ENCODE data around the gene UBE2L6. TPM values are rescaled to one million over a fixed set of nuclear protein-coding genes. Genes with fewer than 3 reads are reported as not detected.

The UBE2L6 gene
- total and polyA plus RNA-seq, 4 donors = 42.0 to 68.9 (median 45.0) TPM

GRCh38 chr11:57584341-57584740, 16.9 kb upstream of the UBE2L6 start:
- Histone ChIP-seq H3K4me1 (ENCODE audit: control insufficient read depth in 1 of 2, insufficient read depth in 2 of 2, low read length in 2 of 2) (no peaks in the 10 kb centered on the region), H3K27ac (ENCODE audit: low read depth in 1 of 2, low read length in 2 of 2) (no peak overlapping the region), H3K4me3 (ENCODE audit: low read length in 2 of 2) (no peak overlapping the region), H3K9me3 (ENCODE audit: control insufficient read depth, low read length) (no peaks in the 10 kb centered on the region), H3K36me3 (ENCODE audit: control insufficient read depth in 1 of 2, insufficient read depth in 2 of 2, low read length in 1 of 2) (no peaks in the 10 kb centered on the region), H3K27me3 (ENCODE audit: control insufficient read depth in 1 of 2, insufficient read depth in 2 of 2, low read length in 1 of 2) (no peaks in the 10 kb centered on the region)
- 82 to 84% methylated on average over 9 of the region's 9 CpGs for WGBS, 2 donors
- intact Hi-C loops (cut with DNase I) = no loop called here
- ATAC-seq (ENCODE audit: low FRiP score) (no peak), DNase-seq (no peak)

DNA sequence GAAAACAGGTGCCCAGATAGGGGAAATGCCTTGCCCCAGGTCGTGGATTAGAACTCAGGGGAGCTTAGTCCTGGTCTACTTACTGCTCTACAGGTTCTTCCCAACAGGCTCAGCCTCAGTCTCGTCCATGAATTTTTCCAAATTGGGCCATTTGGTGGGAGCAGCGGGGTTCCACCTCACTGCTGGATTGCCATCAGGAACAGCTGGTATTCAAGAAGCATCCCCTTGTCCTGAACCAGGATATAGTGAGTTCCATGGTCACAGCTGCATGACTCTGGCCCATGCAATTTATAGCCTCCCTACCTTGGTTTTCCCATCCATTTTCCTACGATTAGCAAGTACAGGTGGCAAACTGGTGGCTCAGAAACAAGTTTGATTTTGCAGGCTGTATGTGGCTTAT, 6.6 kb upstream of the UBE2L6 start:
- no peaks in the 10 kb centered on the region for H3K9me3 ChIP-seq (ENCODE audit: control insufficient read depth, low read length)
- WGBS, 2 donors = 42 to 49% methylated on average over 4 of the region's 4 CpGs
- no peaks in the 10 kb centered on the region for H3K27me3 ChIP-seq (ENCODE audit: control insufficient read depth in 1 of 2, insufficient read depth in 2 of 2, low read length in 1 of 2)
- no peak overlapping the region for H3K27ac ChIP-seq (ENCODE audit: low read depth in 1 of 2, low read length in 2 of 2)
- DNase-seq (no peak), ATAC-seq (ENCODE audit: low FRiP score) (no peak)
- intact Hi-C loops (cut with DNase I) = no loop called here
- H3K36me3 ChIP-seq (ENCODE audit: control insufficient read depth in 1 of 2, insufficient read depth in 2 of 2, low read length in 1 of 2) = no peaks in the 10 kb centered on the region
- no peaks in the 10 kb centered on the region for H3K4me1 ChIP-seq (ENCODE audit: control insufficient read depth in 1 of 2, insufficient read depth in 2 of 2, low read length in 2 of 2)
- no peak overlapping the region for H3K4me3 ChIP-seq (ENCODE audit: low read length in 2 of 2)

DNA sequence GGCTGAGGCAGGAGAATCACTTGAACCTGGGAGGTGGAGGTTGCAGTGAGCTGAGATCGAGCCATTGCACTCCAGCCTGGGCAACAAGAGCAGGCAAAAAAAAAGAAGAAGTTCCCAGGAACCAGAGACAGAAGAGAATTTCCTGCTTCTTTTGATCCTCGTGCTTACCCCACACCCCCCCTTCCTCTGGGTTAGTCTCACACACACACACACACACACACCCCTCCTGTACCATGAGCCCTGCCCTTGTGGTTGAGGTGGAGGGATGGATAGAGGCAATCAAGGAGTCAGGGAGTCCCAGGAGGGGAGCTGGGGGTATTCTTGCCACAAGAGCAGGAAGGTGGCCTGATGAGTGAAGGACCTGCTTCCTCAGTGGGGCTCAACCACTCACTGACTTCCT, 4.1 kb upstream of the UBE2L6 start:
- Histone ChIP-seq H3K27me3 (ENCODE audit: control insufficient read depth in 1 of 2, insufficient read depth in 2 of 2, low read length in 1 of 2) (no peaks in the 10 kb centered on the region), H3K27ac (ENCODE audit: low read depth in 1 of 2, low read length in 2 of 2) (no peak overlapping the region), H3K4me1 (ENCODE audit: control insufficient read depth in 1 of 2, insufficient read depth in 2 of 2, low read length in 2 of 2) (no peaks in the 10 kb centered on the region), H3K9me3 (ENCODE audit: control insufficient read depth, low read length) (no peaks in the 10 kb centered on the region), H3K4me3 (ENCODE audit: low read length in 2 of 2) (no peak overlapping the region), H3K36me3 (ENCODE audit: control insufficient read depth in 1 of 2, insufficient read depth in 2 of 2, low read length in 1 of 2) (no peaks in the 10 kb centered on the region)
- 63 to 70% methylated on average over 2 of the region's 2 CpGs for WGBS, 2 donors
- ATAC-seq (ENCODE audit: low FRiP score) (no peak), DNase-seq (no peak)
- intact Hi-C loops (cut with DNase I) = no loop called here

- ATAC-seq (ENCODE audit: low FRiP score) = peak; percentile 93
- H3K9me3 ChIP-seq (ENCODE audit: control insufficient read depth, low read length) = no peaks in the 10 kb centered on the region
- H3K27ac ChIP-seq (ENCODE audit: low read depth in 1 of 2, low read length in 2 of 2) = no peak overlapping the region
- H3K36me3 ChIP-seq (ENCODE audit: control insufficient read depth in 1 of 2, insufficient read depth in 2 of 2, low read length in 1 of 2) = no peaks in the 10 kb centered on the region
- no peak for DNase-seq
- intact Hi-C loops (cut with DNase I) = loop anchor here (2.0 kb wide), 3 partner anchors 30 to 76 kb away; no protein-coding TSS in a partner anchor
- 22 to 29% methylated on average over 6 of the region's 6 CpGs for WGBS, 2 donors
- H3K27me3 ChIP-seq (ENCODE audit: control insufficient read depth in 1 of 2, insufficient read depth in 2 of 2, low read length in 1 of 2) = no peaks in the 10 kb centered on the region
- H3K4me1 ChIP-seq (ENCODE audit: control insufficient read depth in 1 of 2, insufficient read depth in 2 of 2, low read length in 2 of 2) = no peaks in the 10 kb centered on the region
- peak overlapping the region in 1 of 2 donors; percentile 85 for H3K4me3 ChIP-seq (ENCODE audit: low read length in 2 of 2)
These were observed 876 bp upstream of the UBE2L6 start for GRCh38 chr11:57568330-57568766.

DNA sequence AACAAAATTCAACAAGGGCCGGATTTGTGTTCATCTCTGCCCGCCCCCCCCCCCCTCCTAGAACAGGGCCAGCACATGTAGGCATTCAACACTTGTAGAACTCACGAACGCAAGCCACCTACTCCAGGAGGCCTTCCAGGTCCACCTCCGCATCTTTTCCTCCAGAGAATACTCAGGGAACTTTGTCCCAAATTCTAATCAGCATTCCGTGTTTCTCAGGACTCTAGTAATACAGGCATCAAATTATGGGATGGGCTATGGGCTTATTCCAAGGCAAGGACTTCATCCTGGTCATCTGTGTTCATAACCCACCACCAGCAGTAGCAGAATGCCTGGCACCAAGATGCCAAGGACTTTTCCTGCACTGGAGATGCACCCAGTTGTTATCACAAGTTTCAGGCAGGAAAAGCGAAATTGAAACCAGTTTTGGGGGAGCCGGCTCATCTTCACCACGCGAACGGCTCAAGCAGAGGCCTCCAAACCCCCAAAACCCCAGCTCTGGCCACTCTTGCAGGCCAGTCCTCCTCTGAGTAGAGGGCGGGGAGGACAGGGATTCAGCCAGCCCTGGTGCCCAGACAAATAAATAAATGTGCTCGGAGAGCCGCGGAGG, 462 bp downstream of the UBE2L6 start:
- peak overlapping the region in 1 of 2 donors; percentile 45 for H3K27ac ChIP-seq (ENCODE audit: low read depth in 1 of 2, low read length in 2 of 2)
- H3K27me3 ChIP-seq (ENCODE audit: control insufficient read depth in 1 of 2, insufficient read depth in 2 of 2, low read length in 1 of 2) = no peaks in the 10 kb centered on the region
- 3% methylated on average over 15 of the region's 15 CpGs for WGBS, 2 donors
- DNase-seq (no peak), ATAC-seq (ENCODE audit: low FRiP score) (peak; percentile 11)
- no peaks in the 10 kb centered on the region for H3K4me1 ChIP-seq (ENCODE audit: control insufficient read depth in 1 of 2, insufficient read depth in 2 of 2, low read length in 2 of 2)
- no peaks in the 10 kb centered on the region for H3K36me3 ChIP-seq (ENCODE audit: control insufficient read depth in 1 of 2, insufficient read depth in 2 of 2, low read length in 1 of 2)
- intact Hi-C loops (cut with DNase I) = no loop called here
- H3K9me3 ChIP-seq (ENCODE audit: control insufficient read depth, low read length) = no peaks in the 10 kb centered on the region
- H3K4me3 ChIP-seq (ENCODE audit: low read length in 2 of 2) = peak overlapping the region; percentile 79 to 85

DNA sequence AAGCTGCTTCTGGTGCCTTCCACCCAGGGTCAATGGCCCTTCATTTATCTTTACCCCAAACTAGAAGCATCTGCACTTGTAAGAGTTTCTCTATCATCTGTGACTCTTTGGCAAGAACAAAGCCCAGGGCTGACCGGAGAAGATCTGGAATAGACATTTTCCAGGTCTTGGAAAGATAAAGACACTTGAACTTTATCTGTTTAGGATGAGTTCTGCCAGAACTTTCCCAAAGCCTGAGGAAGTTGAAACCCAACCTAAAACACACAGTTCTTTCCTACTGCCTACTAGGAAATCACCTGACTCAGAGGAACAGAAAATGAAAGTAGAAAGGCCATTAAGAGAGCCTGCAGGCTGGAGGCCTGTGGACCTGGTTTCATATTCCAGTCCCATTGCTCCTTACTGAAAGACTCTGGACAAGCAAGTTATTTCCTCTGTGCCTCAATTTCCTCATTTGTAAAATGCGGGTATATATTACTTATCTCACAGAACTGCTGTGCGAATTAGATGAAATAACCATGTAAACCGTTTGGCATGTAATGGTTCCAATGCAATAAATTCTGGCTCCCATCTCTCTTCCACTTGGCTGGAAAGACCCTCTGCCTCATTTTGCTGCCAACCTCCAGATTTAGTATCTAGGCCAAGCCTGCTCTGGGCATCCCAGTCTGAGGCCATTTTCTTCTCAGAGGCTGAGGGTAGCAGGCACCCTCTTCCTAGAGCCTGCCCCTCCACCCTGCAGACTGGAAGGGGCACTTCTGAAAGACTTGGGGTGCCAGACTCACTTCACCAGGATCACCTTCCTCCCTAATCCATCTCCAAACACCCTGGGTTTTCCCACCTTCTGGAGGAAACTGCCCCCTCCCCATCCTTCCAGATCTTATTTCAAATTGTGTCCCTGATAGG, 1.2 kb downstream of the UBE2L6 start:
- Histone ChIP-seq H3K9me3 (ENCODE audit: control insufficient read depth, low read length) (no peaks in the 10 kb centered on the region), H3K4me1 (ENCODE audit: control insufficient read depth in 1 of 2, insufficient read depth in 2 of 2, low read length in 2 of 2) (no peaks in the 10 kb centered on the region), H3K4me3 (ENCODE audit: low read length in 2 of 2) (peak overlapping the region; percentile 48 to 85), H3K36me3 (ENCODE audit: control insufficient read depth in 1 of 2, insufficient read depth in 2 of 2, low read length in 1 of 2) (no peaks in the 10 kb centered on the region), H3K27ac (ENCODE audit: low read depth in 1 of 2, low read length in 2 of 2) (peak overlapping the region in 1 of 2 donors; percentile 74), H3K27me3 (ENCODE audit: control insufficient read depth in 1 of 2, insufficient read depth in 2 of 2, low read length in 1 of 2) (no peaks in the 10 kb centered on the region)
- peak; percentile 68 for ATAC-seq (ENCODE audit: low FRiP score)
- 19 to 20% methylated on average over 4 of the region's 4 CpGs for WGBS, 2 donors
- DNase-seq = no peak
- intact Hi-C loops (cut with DNase I) = no loop called here

GRCh38 chr11:57562596-57562995, 4.9 kb downstream of the UBE2L6 start:
- H3K4me1 ChIP-seq (ENCODE audit: control insufficient read depth in 1 of 2, insufficient read depth in 2 of 2, low read length in 2 of 2) = no peaks in the 10 kb centered on the region
- no peaks in the 10 kb centered on the region for H3K36me3 ChIP-seq (ENCODE audit: control insufficient read depth in 1 of 2, insufficient read depth in 2 of 2, low read length in 1 of 2)
- ATAC-seq (ENCODE audit: low FRiP score) (no peak), DNase-seq (no peak)
- H3K27me3 ChIP-seq (ENCODE audit: control insufficient read depth in 1 of 2, insufficient read depth in 2 of 2, low read length in 1 of 2) = no peaks in the 10 kb centered on the region
- no peak overlapping the region for H3K4me3 ChIP-seq (ENCODE audit: low read length in 2 of 2)
- WGBS, 2 donors = 71 to 74% methylated on average over 4 of the region's 4 CpGs
- intact Hi-C loops (cut with DNase I) = no loop called here
- H3K27ac ChIP-seq (ENCODE audit: low read depth in 1 of 2, low read length in 2 of 2) = no peak overlapping the region
- no peaks in the 10 kb centered on the region for H3K9me3 ChIP-seq (ENCODE audit: control insufficient read depth, low read length)

GRCh38 chr11:57560146-57560545, 7.3 kb downstream of the UBE2L6 start:
- no peaks in the 10 kb centered on the region for H3K27me3 ChIP-seq (ENCODE audit: control insufficient read depth in 1 of 2, insufficient read depth in 2 of 2, low read length in 1 of 2)
- no peaks in the 10 kb centered on the region for H3K9me3 ChIP-seq (ENCODE audit: control insufficient read depth, low read length)
- H3K36me3 ChIP-seq (ENCODE audit: control insufficient read depth in 1 of 2, insufficient read depth in 2 of 2, low read length in 1 of 2) = peaks cover 0 to 2% of the 10 kb centered on the region in 2 donors
- no peak overlapping the region for H3K4me3 ChIP-seq (ENCODE audit: low read length in 2 of 2)
- 84 to 86% methylated on average over 4 of the region's 4 CpGs for WGBS, 2 donors
- DNase-seq (no peak), ATAC-seq (ENCODE audit: low FRiP score) (no peak)
- no peak overlapping the region for H3K27ac ChIP-seq (ENCODE audit: low read depth in 1 of 2, low read length in 2 of 2)
- no peaks in the 10 kb centered on the region for H3K4me1 ChIP-seq (ENCODE audit: control insufficient read depth in 1 of 2, insufficient read depth in 2 of 2, low read length in 2 of 2)
- intact Hi-C loops (cut with DNase I) = no loop called here

Data from aorta (tissue), 5 donors.